Measurements from ENCODE around the gene ZNF436. TPM values are rescaled to one million over a fixed set of nuclear protein-coding genes. Genes with fewer than 3 reads are reported as not detected.
"Not testable (repeated sequence)": the region's sequence is repeated elsewhere in the genome, so short reads cannot be mapped to it uniquely, and the experiment has no call there.

Gene ZNF436
- total and polyA plus RNA-seq, 2 experiments from 2014 or later: 9.4 to 16.2 TPM

DNA sequence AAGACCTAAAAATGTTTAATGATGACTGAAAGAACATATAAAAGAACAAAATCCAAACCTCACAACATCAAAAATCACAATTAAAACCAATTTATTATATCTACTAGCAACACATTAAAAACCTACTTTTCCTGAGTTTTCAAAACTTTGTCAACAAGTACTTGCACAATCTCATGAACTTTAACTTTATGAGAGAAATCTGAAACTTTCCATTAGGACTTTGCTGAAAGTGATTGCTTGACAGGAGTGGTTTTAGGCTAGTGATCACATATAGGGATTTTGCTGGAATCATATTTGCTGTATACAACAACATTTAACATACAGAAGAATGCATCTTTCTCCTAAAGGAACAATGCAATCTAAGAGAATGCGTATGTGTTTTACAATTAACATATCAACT lies 38.8 kb downstream of the ZNF436 start:
- TF ChIP-seq EZH2 (IDR thresholded peaks at IDR 0.05; ENCODE audit: insufficient read depth, poor library complexity, severe bottlenecking) (no peak), EZH2phosphoT487 (IDR thresholded peaks at IDR 0.05; ENCODE audit: insufficient read depth, low read depth) (no peak)
- in situ Hi-C loops (cut with MboI): no loop called here
- H3K36me3 ChIP-seq (ENCODE audit: low read depth): peaks cover 85% of the 10 kb centered on the region
- H3K79me2 ChIP-seq (ENCODE audit: insufficient read depth): peaks cover 100% of the 10 kb centered on the region
- H3K27me3 ChIP-seq (replicated peaks; ENCODE audit: insufficient read depth): no peaks in the 10 kb centered on the region
- H4K20me1 ChIP-seq (ENCODE audit: insufficient read depth): 0 out of 2 replicates have a peak, but pooled peaks cover 4% of the 10 kb centered on the region
- no peak overlapping the region for H3K4me2 ChIP-seq (ENCODE audit: unreplicated experiment)
- H3F3A ChIP-seq (ENCODE audit: insufficient read depth): peaks cover 28% of the 10 kb centered on the region
- no peaks in the 10 kb centered on the region; the same call in 1 of the 2 replicates for H3K4me1 ChIP-seq (ENCODE audit: insufficient read depth)
- no peaks in the 10 kb centered on the region for H3K9me3 ChIP-seq (ENCODE audit: low read depth)
- H3K9ac ChIP-seq: no peak overlapping the region
- 96 to 100% methylated on average over 1 of the region's 1 CpG for WGBS, 2 experiments (ENCODE audit: low coverage in 1 of 2, low lambda C conversion rate in 2 of 2, missing lambda C conversion rate in 2 of 2)
- no peak overlapping the region for H3K27ac ChIP-seq
- no peak overlapping the region for H3K4me3 ChIP-seq
- H2AFZ ChIP-seq: no peak overlapping the region
- H3K9me2 ChIP-seq (ENCODE audit: insufficient read depth): no peaks in the 10 kb centered on the region
- no peak for DNase-seq

GRCh38 chr1:23325393-23325792 lies 44.2 kb downstream of the ZNF436 start:
- 80% methylated on average over 2 of the region's 2 CpGs for WGBS, 2 experiments (ENCODE audit: low coverage in 1 of 2, low lambda C conversion rate in 2 of 2, missing lambda C conversion rate in 2 of 2)
- Histone ChIP-seq H3K9me3 (ENCODE audit: low read depth) (no peaks in the 10 kb centered on the region), H3K4me1 (ENCODE audit: insufficient read depth) (no peaks in the 10 kb centered on the region; the same call in 1 of the 2 replicates), H3K9ac (no peak overlapping the region), H4K20me1 (ENCODE audit: insufficient read depth) (no peaks in the 10 kb centered on the region), H3K9me2 (ENCODE audit: insufficient read depth) (no peaks in the 10 kb centered on the region), H3K27ac (no peak overlapping the region), H3K4me2 (ENCODE audit: unreplicated experiment) (no peak overlapping the region), H3F3A (ENCODE audit: insufficient read depth) (peaks cover 16% of the 10 kb centered on the region), H3K36me3 (ENCODE audit: low read depth) (peaks cover 59% of the 10 kb centered on the region), H3K4me3 (no peak overlapping the region), H3K27me3 (replicated peaks; ENCODE audit: insufficient read depth) (no peaks in the 10 kb centered on the region), H3K79me2 (ENCODE audit: insufficient read depth) (peaks cover 100% of the 10 kb centered on the region), H2AFZ (no peak overlapping the region)
- in situ Hi-C loops (cut with MboI): no loop called here
- DNase-seq: no peak
- TF ChIP-seq EZH2phosphoT487 (IDR thresholded peaks at IDR 0.05; ENCODE audit: insufficient read depth, low read depth): no peak
- no peak for TF ChIP-seq EZH2 (IDR thresholded peaks at IDR 0.05; ENCODE audit: insufficient read depth, poor library complexity, severe bottlenecking)

- Histone ChIP-seq H3K9ac (no peak overlapping the region), H3K9me3 (ENCODE audit: low read depth) (no peaks in the 10 kb centered on the region), H3K4me2 (ENCODE audit: unreplicated experiment) (no peak overlapping the region), H3K27me3 (replicated peaks; ENCODE audit: insufficient read depth) (no peaks in the 10 kb centered on the region), H3K27ac (no peak overlapping the region), H2AFZ (no peak overlapping the region), H3K4me3 (no peak overlapping the region), H3K36me3 (ENCODE audit: low read depth) (peaks cover 61% of the 10 kb centered on the region), H3K4me1 (ENCODE audit: insufficient read depth) (no peaks in the 10 kb centered on the region), H3K9me2 (ENCODE audit: insufficient read depth) (no peaks in the 10 kb centered on the region), H3K79me2 (ENCODE audit: insufficient read depth) (peaks cover 100% of the 10 kb centered on the region), H3F3A (ENCODE audit: insufficient read depth) (peaks cover 12% of the 10 kb centered on the region; the same call in 1 of the 2 replicates), H4K20me1 (ENCODE audit: insufficient read depth) (no peaks in the 10 kb centered on the region)
- TF ChIP-seq EZH2 (IDR thresholded peaks at IDR 0.05; ENCODE audit: insufficient read depth, poor library complexity, severe bottlenecking) (no peak), EZH2phosphoT487 (IDR thresholded peaks at IDR 0.05; ENCODE audit: insufficient read depth, low read depth) (no peak)
- no peak for DNase-seq
- in situ Hi-C loops (cut with MboI): no loop called here
- WGBS, 2 experiments (ENCODE audit: low coverage in 1 of 2, low lambda C conversion rate in 2 of 2, missing lambda C conversion rate in 2 of 2): 39 to 57% methylated on average over 1 of the region's 1 CpG
These were observed 46.9 kb downstream of the ZNF436 start for GRCh38 chr1:23322770-23323169.

GRCh38 chr1:23310280-23310679 lies 59.4 kb downstream of the ZNF436 start:
- DNase-seq; H4K20me1 ChIP-seq (ENCODE audit: insufficient read depth); H3K4me3 ChIP-seq; H3K4me1 ChIP-seq (ENCODE audit: insufficient read depth); H3K9me3 ChIP-seq (ENCODE audit: low read depth); H3K9me2 ChIP-seq (ENCODE audit: insufficient read depth); H3K27ac ChIP-seq; in situ Hi-C loops (cut with MboI); H2AFZ ChIP-seq; H3K4me2 ChIP-seq (ENCODE audit: unreplicated experiment); H3K9ac ChIP-seq; H3K27me3 ChIP-seq (replicated peaks; ENCODE audit: insufficient read depth): not testable (repeated sequence)
- peaks cover 75% of the 10 kb centered on the region for H3K36me3 ChIP-seq (ENCODE audit: low read depth)
- peaks cover 98% of the 10 kb centered on the region for H3K79me2 ChIP-seq (ENCODE audit: insufficient read depth)
- peaks cover 33% of the 10 kb centered on the region; the same call in 1 of the 2 replicates for H3F3A ChIP-seq (ENCODE audit: insufficient read depth)
- 100% methylated on average over 7 of the region's 7 CpGs for WGBS, 2 experiments (ENCODE audit: low coverage in 1 of 2, low lambda C conversion rate in 2 of 2, missing lambda C conversion rate in 2 of 2)

Other genes starting within 250 kb of the ZNF436 start
- 28.1 and 35.0 TPM in 2 replicates for gene LUZP1, start 201.0 kb downstream of the ZNF436 start, total RNA-seq (2014; rRNA removed; shearing (Covaris generic))
- gene LUZP1, start 201.0 kb downstream of the ZNF436 start, polyA plus RNA-seq (2016; fragmentation: Nextera tagmentation; extraction: Ambion mirVana): 52.2 and 55.8 TPM in 2 replicates
- gene HTR1D, start 152.3 kb downstream of the ZNF436 start, total RNA-seq (2014; rRNA removed; shearing (Covaris generic)): not detected in 2 replicates
- gene HTR1D, start 152.3 kb downstream of the ZNF436 start, polyA plus RNA-seq (2016; fragmentation: Nextera tagmentation; extraction: Ambion mirVana): not detected in 2 replicates
- 77.5 and 91.6 TPM in 2 replicates for gene HNRNPR, start 25.6 kb downstream of the ZNF436 start, total RNA-seq (2014; rRNA removed; shearing (Covaris generic))
- gene HNRNPR, start 25.6 kb downstream of the ZNF436 start, polyA plus RNA-seq (2016; fragmentation: Nextera tagmentation; extraction: Ambion mirVana): 124 and 126 TPM in 2 replicates
- 9.2 and 16.3 TPM in 2 replicates for gene TCEA3, start 54.9 kb upstream of the ZNF436 start, total RNA-seq (2014; rRNA removed; shearing (Covaris generic))
- 21.3 and 23.2 TPM in 2 replicates for gene TCEA3, start 54.9 kb upstream of the ZNF436 start, polyA plus RNA-seq (2016; fragmentation: Nextera tagmentation; extraction: Ambion mirVana)
- gene ASAP3, start 114.3 kb upstream of the ZNF436 start, total RNA-seq (2014; rRNA removed; shearing (Covaris generic)): 27.3 and 37.1 TPM in 2 replicates
- gene ASAP3, start 114.3 kb upstream of the ZNF436 start, polyA plus RNA-seq (2016; fragmentation: Nextera tagmentation; extraction: Ambion mirVana): 13.9 and 14.1 TPM in 2 replicates
- 1.1 and 1.2 TPM in 2 replicates for gene E2F2, start 161.4 kb upstream of the ZNF436 start, total RNA-seq (2014; rRNA removed; shearing (Covaris generic))
- 0.20 and 0.51 TPM in 2 replicates for gene E2F2, start 161.4 kb upstream of the ZNF436 start, polyA plus RNA-seq (2016; fragmentation: Nextera tagmentation; extraction: Ambion mirVana)
- 332 and 376 TPM in 2 replicates for gene ID3, start 189.7 kb upstream of the ZNF436 start, total RNA-seq (2014; rRNA removed; shearing (Covaris generic))
- 680 and 684 TPM in 2 replicates for gene ID3, start 189.7 kb upstream of the ZNF436 start, polyA plus RNA-seq (2016; fragmentation: Nextera tagmentation; extraction: Ambion mirVana)